OCI-LY1 (cell line): ENCODE measurements around the gene SLC6A18.

ENCODE experiments used
- H2AFZ ChIP-seq: fragments of 200-600 bp; sonication (generic), shearing (Covaris generic); 2 replicates; pipeline ENCODE4 v1.6.0; 2014; ENCODE audit warnings: antibody characterized with exemption, mild to moderate bottlenecking, low read length
- H3F3A ChIP-seq: fragments of 200-600 bp; sonication (generic), shearing (Covaris generic); 2 replicates; pipeline ENCODE4 v1.6.0; 2014; ENCODE audit warnings: mild to moderate bottlenecking, antibody characterized with exemption, low read length, moderate library complexity; ENCODE audit not compliant: insufficient read depth
- H3K27ac ChIP-seq: fragments of 200-600 bp; sonication (generic); 2 replicates; pipeline ENCODE4 v1.5.1; 2014; ENCODE audit warnings: low read length, mixed run types, mild to moderate bottlenecking, low read depth; ENCODE audit not compliant: poor library complexity, severe bottlenecking
- H3K27me3 ChIP-seq: fragments of 200-600 bp; sonication (generic); 2 replicates; pipeline ENCODE4 v1.6.0; 2014; ENCODE audit warnings: antibody characterized with exemption, mild to moderate bottlenecking, low read length, moderate library complexity; ENCODE audit not compliant: insufficient read depth
- H3K36me3 ChIP-seq: fragments of 200-600 bp; sonication (generic); 2 replicates; pipeline ENCODE4 v1.6.1; 2014; ENCODE audit warnings: mild to moderate bottlenecking, antibody characterized with exemption, low read length, moderate library complexity, mixed read lengths; ENCODE audit not compliant: insufficient read depth
- H3K4me1 ChIP-seq: fragments of 200-600 bp; sonication (generic); 2 replicates; pipeline ENCODE4 v1.5.1; 2014; ENCODE audit warnings: mild to moderate bottlenecking, low read length, moderate library complexity; ENCODE audit not compliant: insufficient read depth, severe bottlenecking
- H3K4me2 ChIP-seq: fragments of 200-600 bp; sonication (generic), shearing (Covaris generic); 2 replicates; pipeline ENCODE4 v1.6.1; 2014; ENCODE audit warnings: low read length
- H3K4me3 ChIP-seq: fragments of 200-600 bp; sonication (generic); 2 replicates; pipeline ENCODE4 v1.5.1; 2014; ENCODE audit warnings: low read length, low read depth, mild to moderate bottlenecking, mixed read lengths; ENCODE audit not compliant: poor library complexity, severe bottlenecking
- H3K79me2 ChIP-seq: fragments of 200-600 bp; shearing (Covaris generic); 2 replicates; pipeline ENCODE4 v1.6.1; 2016; ENCODE audit warnings: mixed run types, low read length, mixed read lengths; ENCODE audit not compliant: insufficient read depth
- H3K9ac ChIP-seq: fragments of 200-600 bp; sonication (generic), shearing (Covaris generic); 2 replicates; pipeline ENCODE4 v1.6.1; 2014; ENCODE audit warnings: mild to moderate bottlenecking, low read length, mixed read lengths
- H3K9me2 ChIP-seq: fragments of 200-600 bp; sonication (generic), shearing (Covaris generic); 2 replicates; pipeline ENCODE4 v1.6.1; 2014; ENCODE audit warnings: low read depth, mild to moderate bottlenecking, low read length, mixed read lengths
- H3K9me3 ChIP-seq: fragments of 200-600 bp; shearing (Covaris generic); 2 replicates; pipeline ENCODE4 v1.6.1; 2014; ENCODE audit warnings: low read length, mixed read lengths
- H4K20me1 ChIP-seq: fragments of 200-600 bp; sonication (generic), shearing (Covaris generic); 2 replicates; pipeline ENCODE4 v1.6.0; 2016; ENCODE audit warnings: mild to moderate bottlenecking, low read length; ENCODE audit not compliant: insufficient read depth
- EZH2 ChIP-seq: fragments of 200-600 bp; sonication (generic), shearing (Covaris generic); IDR thresholded peaks from 2 replicates; pipeline ENCODE4 v1.8.0; 2017; ENCODE audit warnings: borderline replicate concordance, mixed run types, mild to moderate bottlenecking, antibody characterized with exemption, low read length, moderate library complexity, mixed read lengths
- TF ChIP-seq, protein P1 (sequence below): fragments of 200-600 bp; sonication (generic), shearing (Covaris generic); IDR thresholded peaks from 2 replicates; pipeline ENCODE4 v1.5.1; 2017; ENCODE audit warnings: mild to moderate bottlenecking, antibody characterized with exemption, low read length, moderate library complexity, mixed read lengths

SLC6A18 gene, protein sequence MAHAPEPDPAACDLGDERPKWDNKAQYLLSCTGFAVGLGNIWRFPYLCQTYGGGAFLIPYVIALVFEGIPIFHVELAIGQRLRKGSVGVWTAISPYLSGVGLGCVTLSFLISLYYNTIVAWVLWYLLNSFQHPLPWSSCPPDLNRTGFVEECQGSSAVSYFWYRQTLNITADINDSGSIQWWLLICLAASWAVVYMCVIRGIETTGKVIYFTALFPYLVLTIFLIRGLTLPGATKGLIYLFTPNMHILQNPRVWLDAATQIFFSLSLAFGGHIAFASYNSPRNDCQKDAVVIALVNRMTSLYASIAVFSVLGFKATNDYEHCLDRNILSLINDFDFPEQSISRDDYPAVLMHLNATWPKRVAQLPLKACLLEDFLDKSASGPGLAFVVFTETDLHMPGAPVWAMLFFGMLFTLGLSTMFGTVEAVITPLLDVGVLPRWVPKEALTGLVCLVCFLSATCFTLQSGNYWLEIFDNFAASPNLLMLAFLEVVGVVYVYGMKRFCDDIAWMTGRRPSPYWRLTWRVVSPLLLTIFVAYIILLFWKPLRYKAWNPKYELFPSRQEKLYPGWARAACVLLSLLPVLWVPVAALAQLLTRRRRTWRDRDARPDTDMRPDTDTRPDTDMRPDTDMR

DNA sequence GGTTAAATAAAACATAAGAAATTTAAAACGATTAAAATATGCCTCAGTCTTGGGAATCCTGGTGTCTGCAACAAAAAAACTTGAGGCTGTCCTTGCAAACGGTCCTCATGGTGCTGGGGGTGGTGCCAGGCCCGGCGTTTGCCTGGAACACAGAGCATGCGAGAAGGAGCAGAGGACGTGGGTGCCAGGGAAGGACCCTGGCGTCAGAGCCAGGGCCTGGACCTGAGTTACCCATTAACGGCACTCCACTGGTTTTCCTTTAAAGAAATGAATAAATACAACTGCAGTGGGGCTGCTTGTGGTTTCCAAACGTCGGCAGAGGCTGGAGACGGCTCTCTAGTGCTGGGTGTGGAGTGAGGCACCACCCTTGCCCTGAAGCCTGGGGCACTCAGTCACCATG is at the start of gene SLC6A18:
Gene SLC6A18, plus strand, starts transcription at position 301 of the 400 bp plus-strand sequence. Its CDS starts 97 bp downstream, at position 398.
- Histone ChIP-seq H3K4me2 (no peak within 1 kb of the TSS), H3F3A (no peaks in the 10 kb centered on the region), H3K79me2 (no peaks in the 10 kb centered on the region), H3K9me2 (no peaks in the 10 kb centered on the region), H4K20me1 (no peaks in the 10 kb centered on the region), H3K4me1 (no peaks in the 10 kb centered on the region), H3K36me3 (no peaks in the 10 kb centered on the region), H3K4me3 (no peak within 1 kb of the TSS), H3K27ac (no peak within 1 kb of the TSS), H3K9ac (no peak within 1 kb of the TSS), H3K9me3 (no peaks in the 10 kb centered on the region), H2AFZ (no peak within 1 kb of the TSS), H3K27me3 (no peaks in the 10 kb centered on the region)
- TF ChIP-seq, protein P1, sequence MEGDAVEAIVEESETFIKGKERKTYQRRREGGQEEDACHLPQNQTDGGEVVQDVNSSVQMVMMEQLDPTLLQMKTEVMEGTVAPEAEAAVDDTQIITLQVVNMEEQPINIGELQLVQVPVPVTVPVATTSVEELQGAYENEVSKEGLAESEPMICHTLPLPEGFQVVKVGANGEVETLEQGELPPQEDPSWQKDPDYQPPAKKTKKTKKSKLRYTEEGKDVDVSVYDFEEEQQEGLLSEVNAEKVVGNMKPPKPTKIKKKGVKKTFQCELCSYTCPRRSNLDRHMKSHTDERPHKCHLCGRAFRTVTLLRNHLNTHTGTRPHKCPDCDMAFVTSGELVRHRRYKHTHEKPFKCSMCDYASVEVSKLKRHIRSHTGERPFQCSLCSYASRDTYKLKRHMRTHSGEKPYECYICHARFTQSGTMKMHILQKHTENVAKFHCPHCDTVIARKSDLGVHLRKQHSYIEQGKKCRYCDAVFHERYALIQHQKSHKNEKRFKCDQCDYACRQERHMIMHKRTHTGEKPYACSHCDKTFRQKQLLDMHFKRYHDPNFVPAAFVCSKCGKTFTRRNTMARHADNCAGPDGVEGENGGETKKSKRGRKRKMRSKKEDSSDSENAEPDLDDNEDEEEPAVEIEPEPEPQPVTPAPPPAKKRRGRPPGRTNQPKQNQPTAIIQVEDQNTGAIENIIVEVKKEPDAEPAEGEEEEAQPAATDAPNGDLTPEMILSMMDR, result no peak
- TF ChIP-seq EZH2, result no peak

DNA sequence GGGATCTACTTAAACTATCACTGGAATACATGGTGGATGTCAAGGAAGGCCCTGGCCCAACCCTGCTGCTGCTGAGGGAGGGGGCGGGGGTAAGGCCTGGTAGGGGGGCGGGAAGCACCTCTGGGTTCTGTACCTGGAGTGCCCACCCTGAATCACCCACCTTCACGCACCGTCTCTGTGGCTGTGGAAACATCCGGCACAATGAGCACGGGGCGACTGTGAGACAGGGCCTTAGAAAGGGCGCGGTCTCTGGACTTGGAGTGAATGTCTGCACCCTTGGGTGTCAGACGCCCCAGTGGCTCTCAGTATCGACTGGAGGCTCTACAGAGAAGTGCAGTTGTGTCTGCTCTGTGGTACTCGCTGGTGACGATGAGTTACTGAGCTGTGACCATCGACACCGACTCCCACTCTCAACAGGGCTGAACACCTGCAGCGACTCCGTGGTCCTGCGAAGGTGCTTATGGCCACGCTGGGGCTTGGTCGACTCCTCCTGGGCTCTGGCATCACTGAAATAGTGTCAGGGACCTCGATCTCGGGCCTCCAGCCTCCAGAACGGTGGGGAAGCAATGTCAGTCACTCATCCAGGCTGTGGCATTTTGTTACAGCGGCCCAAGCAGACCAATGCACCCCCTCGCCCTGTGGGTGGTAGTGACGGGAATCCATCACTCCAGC is 49.2 kb upstream of the SLC6A18 start:
- Histone ChIP-seq H4K20me1 (no peaks in the 10 kb centered on the region), H3K27ac (no peak overlapping the region), H3K9ac (no peak overlapping the region), H3K36me3 (no peaks in the 10 kb centered on the region), H3F3A (no peaks in the 10 kb centered on the region), H3K9me2 (no peaks in the 10 kb centered on the region), H3K9me3 (no peaks in the 10 kb centered on the region), H3K4me1 (no peaks in the 10 kb centered on the region), H3K4me3 (no peak overlapping the region), H3K27me3 (peaks cover 6% of the 10 kb centered on the region; the same call in 1 of the 2 replicates), H3K4me2 (no peak overlapping the region), H3K79me2 (no peaks in the 10 kb centered on the region), H2AFZ (no peak overlapping the region)
- no peak for TF ChIP-seq EZH2
- TF ChIP-seq, protein P1, result no peak

DNA sequence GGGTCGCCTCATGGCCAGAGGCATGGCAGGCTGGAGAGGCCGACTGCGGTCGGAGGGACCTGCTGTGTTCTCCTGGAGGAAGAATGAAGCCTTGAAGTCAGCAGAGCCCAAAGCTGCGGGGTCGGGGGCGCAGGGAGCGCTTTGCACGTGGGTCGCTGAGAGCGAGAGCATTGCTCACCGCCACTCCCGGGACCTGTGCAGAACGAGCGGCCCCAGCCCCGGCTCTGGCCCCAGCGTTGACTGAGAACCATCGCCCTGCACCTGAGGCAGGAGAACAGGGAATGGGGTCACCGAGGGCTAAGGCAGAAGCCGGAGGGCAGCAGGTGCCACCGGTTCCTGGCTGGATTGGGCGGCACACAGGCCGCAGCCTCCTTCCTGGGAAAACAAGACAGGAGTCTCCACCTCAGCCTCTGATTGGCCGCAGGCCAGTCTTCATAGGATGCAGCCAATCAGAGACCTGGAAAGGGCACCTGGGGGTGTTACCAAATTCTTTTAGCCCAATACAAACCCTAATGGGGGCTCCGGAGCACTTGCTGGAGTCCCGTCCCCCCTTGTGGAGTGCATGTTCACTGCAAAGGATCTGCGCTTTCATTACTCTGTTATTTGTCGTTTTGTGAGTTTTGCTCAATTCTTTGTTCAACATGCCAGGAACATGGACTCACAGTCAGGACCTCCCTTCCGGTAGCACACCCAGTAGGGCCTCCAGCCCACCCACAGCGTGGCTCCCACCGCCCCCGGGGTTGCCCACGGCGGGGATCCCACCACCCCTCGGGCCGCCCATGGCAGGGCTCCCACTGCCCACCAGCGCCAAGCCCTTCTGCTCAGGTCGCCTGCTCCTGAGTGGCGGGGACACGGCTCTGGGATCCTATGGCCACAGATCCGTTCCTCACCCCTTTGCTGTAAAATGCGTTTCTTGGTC is 48.4 kb upstream of the SLC6A18 start:
- H3K4me2 ChIP-seq, result no peak overlapping the region
- no peak overlapping the region for H3K9ac ChIP-seq
- no peak overlapping the region for H3K4me3 ChIP-seq
- no peaks in the 10 kb centered on the region for H3K9me2 ChIP-seq
- peaks cover 6% of the 10 kb centered on the region; the same call in 1 of the 2 replicates for H3K27me3 ChIP-seq
- H3K4me1 ChIP-seq, result no peaks in the 10 kb centered on the region
- TF ChIP-seq EZH2, result no peak
- TF ChIP-seq, protein P1, result no peak
- no peaks in the 10 kb centered on the region for H3K9me3 ChIP-seq
- H4K20me1 ChIP-seq, result no peaks in the 10 kb centered on the region
- no peak overlapping the region for H3K27ac ChIP-seq
- no peaks in the 10 kb centered on the region for H3F3A ChIP-seq
- no peak overlapping the region for H2AFZ ChIP-seq
- H3K79me2 ChIP-seq, result no peaks in the 10 kb centered on the region
- H3K36me3 ChIP-seq, result no peaks in the 10 kb centered on the region
